Osteocyte (in vitro differentiated cells): Measurements from ENCODE around the gene CYSRT1. TPM values are rescaled to one million over a fixed set of nuclear protein-coding genes. Genes with fewer than 3 reads are reported as not detected.
"Not testable (repeated sequence)": the region's sequence is repeated elsewhere in the genome, so short reads cannot be mapped to it uniquely, and the experiment has no call there.

ENCODE experiments used
- DNase-seq: peaks from one replicate; pipeline ENCODE4 v3.0.0; 2021; ENCODE audit warnings: mixed read lengths; ENCODE audit not compliant: unreplicated experiment; ENCODE audit errors: extremely low spot score
- H3K27ac Mint-ChIP-seq: one replicate; pipeline ENCODE4 v1.8.0; 2021; ENCODE audit warnings: mild to moderate bottlenecking, mixed read lengths; ENCODE audit not compliant: unreplicated experiment
- H3K27me3 Mint-ChIP-seq: one replicate; pipeline ENCODE4 v1.8.0; 2021; ENCODE audit warnings: mixed read lengths; ENCODE audit not compliant: unreplicated experiment
- H3K36me3 Mint-ChIP-seq: one replicate; pipeline ENCODE4 v1.8.0; 2021; ENCODE audit warnings: mixed read lengths; ENCODE audit not compliant: unreplicated experiment
- H3K4me1 Mint-ChIP-seq: one replicate; pipeline ENCODE4 v1.8.0; 2021; ENCODE audit warnings: mixed read lengths; ENCODE audit not compliant: unreplicated experiment
- H3K4me3 Mint-ChIP-seq: one replicate; pipeline ENCODE4 v1.8.0; 2021; ENCODE audit warnings: mild to moderate bottlenecking, moderate library complexity, mixed read lengths; ENCODE audit not compliant: unreplicated experiment
- H3K9me3 Mint-ChIP-seq: one replicate; pipeline ENCODE4 v1.8.0; 2021; ENCODE audit warnings: mixed read lengths; ENCODE audit not compliant: unreplicated experiment
- total RNA-seq: library from RNA; stranded (reverse); gene quantifications from 2 replicates; pipeline ENCODE4 v1.2.1, GENCODE V29; 2021
- TF ChIP-seq, protein P1 (sequence below): fragments of 200-600 bp; sonication (generic); IDR thresholded peaks from 2 replicates; pipeline ENCODE4 v1.5.0; 2021; ENCODE audit warnings: antibody characterized with exemption, mild to moderate bottlenecking, moderate library complexity

Gene CYSRT1
- total RNA-seq, 1 donor from 2014 or later: 1.7 TPM

DNA sequence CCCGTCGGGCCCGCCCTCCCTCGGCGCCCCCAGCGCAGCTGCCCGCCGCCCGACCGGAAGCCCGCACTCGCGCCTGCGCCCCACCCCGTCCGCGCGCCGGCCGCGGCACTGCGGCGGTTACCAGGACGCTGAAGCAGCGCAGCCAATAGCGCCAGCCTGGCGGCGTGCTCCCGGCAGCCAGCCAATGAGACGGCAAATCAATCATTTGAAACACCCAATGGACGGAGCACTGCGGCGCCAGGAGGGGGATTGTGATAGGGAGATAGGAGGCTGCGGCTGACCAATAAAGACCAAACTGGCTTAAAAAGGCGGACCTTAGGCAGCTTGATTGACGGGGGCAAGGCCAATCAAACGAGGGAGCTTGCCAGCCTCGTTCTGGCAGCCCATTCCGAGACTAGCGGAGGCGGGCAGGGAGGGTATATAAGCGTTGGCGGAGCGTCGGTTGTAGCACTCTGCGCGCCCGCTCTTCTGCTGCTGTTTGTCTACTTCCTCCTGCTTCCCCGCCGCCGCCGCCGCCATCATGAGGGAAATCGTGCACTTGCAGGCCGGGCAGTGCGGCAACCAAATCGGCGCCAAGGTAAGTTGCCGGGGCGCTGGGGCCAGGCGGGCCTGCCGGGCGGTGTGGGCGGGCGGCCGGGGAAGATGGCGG is 16.0 kb downstream of the CYSRT1 start, which contains the start of gene TUBB4B:
TSS of gene TUBB4B (plus strand) at position 447 of the 649 bp plus-strand sequence. CDS start at position 521, 74 bp downstream.
- Mint-ChIP-seq H3K9me3 (no peaks in the 10 kb centered on the region), H3K36me3 (peaks cover 9% of the 10 kb centered on the region), H3K27me3 (no peaks in the 10 kb centered on the region), H3K27ac (peak within 1 kb of the TSS; percentile 88), H3K4me1 (peaks cover 31% of the 10 kb centered on the region), H3K4me3 (peak within 1 kb of the TSS; percentile 81)
- TF ChIP-seq, protein P1, sequence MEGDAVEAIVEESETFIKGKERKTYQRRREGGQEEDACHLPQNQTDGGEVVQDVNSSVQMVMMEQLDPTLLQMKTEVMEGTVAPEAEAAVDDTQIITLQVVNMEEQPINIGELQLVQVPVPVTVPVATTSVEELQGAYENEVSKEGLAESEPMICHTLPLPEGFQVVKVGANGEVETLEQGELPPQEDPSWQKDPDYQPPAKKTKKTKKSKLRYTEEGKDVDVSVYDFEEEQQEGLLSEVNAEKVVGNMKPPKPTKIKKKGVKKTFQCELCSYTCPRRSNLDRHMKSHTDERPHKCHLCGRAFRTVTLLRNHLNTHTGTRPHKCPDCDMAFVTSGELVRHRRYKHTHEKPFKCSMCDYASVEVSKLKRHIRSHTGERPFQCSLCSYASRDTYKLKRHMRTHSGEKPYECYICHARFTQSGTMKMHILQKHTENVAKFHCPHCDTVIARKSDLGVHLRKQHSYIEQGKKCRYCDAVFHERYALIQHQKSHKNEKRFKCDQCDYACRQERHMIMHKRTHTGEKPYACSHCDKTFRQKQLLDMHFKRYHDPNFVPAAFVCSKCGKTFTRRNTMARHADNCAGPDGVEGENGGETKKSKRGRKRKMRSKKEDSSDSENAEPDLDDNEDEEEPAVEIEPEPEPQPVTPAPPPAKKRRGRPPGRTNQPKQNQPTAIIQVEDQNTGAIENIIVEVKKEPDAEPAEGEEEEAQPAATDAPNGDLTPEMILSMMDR: no peak
- DNase-seq: peak; percentile 100

DNA sequence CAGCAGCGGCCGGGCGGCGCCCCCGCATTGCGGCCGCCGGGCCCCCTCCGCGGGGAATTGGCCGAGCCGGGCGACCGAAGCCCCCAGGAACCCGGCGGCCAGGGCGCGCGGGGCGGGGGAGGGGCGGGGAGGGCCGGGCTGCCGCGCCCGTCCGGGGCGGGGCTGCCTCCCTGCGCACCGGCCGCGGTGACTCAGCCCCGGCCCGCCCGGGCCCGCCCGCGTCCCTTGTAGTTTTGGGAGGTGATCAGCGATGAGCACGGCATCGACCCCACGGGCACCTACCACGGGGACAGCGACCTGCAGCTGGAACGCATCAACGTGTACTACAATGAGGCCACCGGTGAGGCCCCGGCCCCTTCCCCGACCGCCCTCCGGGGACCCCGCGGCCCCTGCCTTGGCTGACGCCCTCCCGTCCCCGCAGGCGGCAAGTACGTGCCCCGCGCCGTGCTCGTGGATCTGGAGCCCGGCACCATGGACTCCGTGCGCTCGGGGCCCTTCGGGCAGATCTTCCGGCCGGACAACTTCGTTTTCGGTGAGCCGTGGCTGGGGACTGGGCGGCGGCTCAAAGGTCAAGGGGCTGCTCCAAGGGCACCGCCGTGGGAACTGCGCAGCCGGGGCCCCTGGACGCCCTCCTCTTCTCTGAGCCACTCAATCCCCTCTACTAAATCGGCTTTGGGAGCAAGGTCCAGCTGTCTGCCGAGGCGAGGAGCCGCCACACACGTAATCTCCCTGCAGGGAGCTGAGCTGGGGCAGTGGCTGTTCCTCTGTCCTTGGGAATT is 16.7 kb downstream of the CYSRT1 start:
- no peaks in the 10 kb centered on the region for H3K27me3 Mint-ChIP-seq
- DNase-seq: no peak
- H3K27ac Mint-ChIP-seq: peak overlapping the region; percentile 57

DNA sequence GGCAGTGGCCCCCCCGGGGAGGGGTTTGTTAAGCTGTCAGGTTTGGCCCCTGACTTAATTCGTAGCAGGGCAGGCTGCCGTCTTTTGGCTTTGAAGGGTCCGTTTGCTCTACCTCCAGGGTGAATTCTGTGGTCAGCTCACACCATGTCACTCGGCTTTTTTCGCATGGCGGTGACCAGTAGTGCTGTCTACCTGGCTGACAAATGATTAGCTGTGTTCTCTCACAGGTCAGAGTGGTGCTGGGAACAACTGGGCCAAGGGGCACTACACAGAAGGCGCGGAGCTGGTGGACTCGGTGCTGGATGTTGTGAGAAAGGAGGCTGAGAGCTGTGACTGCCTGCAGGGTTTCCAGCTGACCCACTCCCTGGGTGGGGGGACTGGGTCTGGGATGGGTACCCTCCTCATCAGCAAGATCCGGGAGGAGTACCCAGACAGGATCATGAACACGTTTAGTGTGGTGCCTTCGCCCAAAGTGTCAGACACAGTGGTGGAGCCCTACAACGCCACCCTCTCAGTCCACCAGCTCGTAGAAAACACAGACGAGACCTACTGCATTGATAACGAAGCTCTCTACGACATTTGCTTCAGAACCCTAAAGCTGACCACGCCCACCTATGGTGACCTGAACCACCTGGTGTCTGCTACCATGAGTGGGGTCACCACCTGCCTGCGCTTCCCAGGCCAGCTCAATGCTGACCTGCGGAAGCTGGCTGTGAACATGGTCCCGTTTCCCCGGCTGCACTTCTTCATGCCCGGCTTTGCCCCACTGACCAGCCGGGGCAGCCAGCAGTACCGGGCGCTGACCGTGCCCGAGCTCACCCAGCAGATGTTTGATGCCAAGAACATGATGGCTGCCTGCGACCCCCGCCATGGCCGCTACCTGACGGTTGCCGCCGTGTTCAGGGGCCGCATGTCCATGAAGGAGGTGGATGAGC is 17.6 kb downstream of the CYSRT1 start:
- peaks cover 33% of the 10 kb centered on the region for H3K4me1 Mint-ChIP-seq
- peaks cover 9% of the 10 kb centered on the region for H3K36me3 Mint-ChIP-seq
- peak overlapping the region; percentile 57 for H3K27ac Mint-ChIP-seq
- no peaks in the 10 kb centered on the region for H3K9me3 Mint-ChIP-seq
- peak overlapping the region; percentile 76 for H3K4me3 Mint-ChIP-seq
- DNase-seq: no peak
- TF ChIP-seq, protein P1: no peak
- H3K27me3 Mint-ChIP-seq: no peaks in the 10 kb centered on the region

More for the DNA sequence above, 16.7 kb downstream of the CYSRT1 start:
- H3K4me3 Mint-ChIP-seq: peak overlapping the region; percentile 76
- peaks cover 9% of the 10 kb centered on the region for H3K36me3 Mint-ChIP-seq
- peaks cover 31% of the 10 kb centered on the region for H3K4me1 Mint-ChIP-seq
- TF ChIP-seq, protein P1: no peak
- H3K9me3 Mint-ChIP-seq: no peaks in the 10 kb centered on the region

DNA sequence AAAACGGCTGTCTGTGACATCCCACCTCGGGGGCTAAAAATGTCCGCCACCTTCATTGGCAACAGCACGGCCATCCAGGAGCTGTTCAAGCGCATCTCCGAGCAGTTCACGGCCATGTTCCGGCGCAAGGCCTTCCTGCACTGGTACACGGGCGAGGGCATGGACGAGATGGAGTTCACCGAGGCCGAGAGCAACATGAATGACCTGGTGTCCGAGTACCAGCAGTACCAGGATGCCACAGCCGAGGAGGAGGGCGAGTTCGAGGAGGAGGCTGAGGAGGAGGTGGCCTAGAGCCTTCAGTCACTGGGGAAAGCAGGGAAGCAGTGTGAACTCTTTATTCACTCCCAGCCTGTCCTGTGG is 18.3 kb downstream of the CYSRT1 start:
- H3K9me3 Mint-ChIP-seq, H3K27me3 Mint-ChIP-seq, H3K4me3 Mint-ChIP-seq, DNase-seq, H3K36me3 Mint-ChIP-seq, H3K27ac Mint-ChIP-seq: not testable (repeated sequence)
- H3K4me1 Mint-ChIP-seq: peaks cover 33% of the 10 kb centered on the region

DNA sequence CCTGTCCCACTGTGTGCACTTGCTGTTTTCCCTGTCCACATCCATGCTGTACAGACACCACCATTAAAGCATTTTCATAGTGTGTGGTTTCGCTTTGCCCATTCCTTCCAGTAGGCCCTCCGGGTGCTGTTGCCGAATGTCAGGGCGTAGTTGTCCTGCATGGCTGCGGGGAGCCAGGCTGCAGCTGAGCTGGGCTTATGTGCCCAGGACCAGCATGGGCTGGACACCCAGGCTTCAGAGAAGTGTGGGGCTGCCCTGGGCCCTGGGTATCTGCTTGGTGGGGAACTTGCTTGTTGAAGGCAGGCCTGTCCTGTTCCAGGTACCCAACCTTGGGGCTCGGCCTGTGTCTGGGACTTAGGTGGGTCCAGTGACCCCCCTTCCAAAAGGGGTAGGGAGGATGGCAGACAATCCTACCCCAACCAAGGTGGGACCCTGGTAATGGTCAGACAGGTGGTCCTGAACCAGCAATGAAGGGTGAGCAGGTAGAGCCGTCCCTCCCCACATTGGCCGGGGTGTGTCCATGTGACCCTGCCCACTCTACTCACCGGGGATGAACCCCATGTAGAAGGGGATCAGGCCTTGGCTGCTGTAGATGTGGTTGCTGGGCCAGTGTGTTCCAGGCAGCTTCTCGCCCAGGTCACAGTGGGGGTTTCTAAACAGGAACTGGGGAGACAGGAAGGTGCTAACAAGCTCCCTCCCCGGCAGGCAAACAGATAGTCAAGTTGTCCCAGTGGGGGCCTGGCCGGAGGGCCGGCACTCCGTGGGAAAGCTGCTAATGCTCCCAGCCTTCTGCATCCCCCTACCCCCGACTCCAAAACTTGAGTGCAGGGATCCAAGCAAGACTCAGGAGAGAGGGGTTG is 18.9 kb downstream of the CYSRT1 start:
- H3K4me1 Mint-ChIP-seq: peaks cover 30% of the 10 kb centered on the region
- no peak overlapping the region for H3K27ac Mint-ChIP-seq

More for the DNA sequence above, 18.9 kb downstream of the CYSRT1 start:
- no peak overlapping the region for H3K4me3 Mint-ChIP-seq
- no peak for DNase-seq
- no peaks in the 10 kb centered on the region for H3K27me3 Mint-ChIP-seq
- no peaks in the 10 kb centered on the region for H3K9me3 Mint-ChIP-seq
- H3K36me3 Mint-ChIP-seq: peaks cover 9% of the 10 kb centered on the region
- TF ChIP-seq, protein P1: no peak
